Body of pancreas (tissue), 4 donors: ENCODE data around the gene CREBL2. TPM values are rescaled to one million over a fixed set of nuclear protein-coding genes. Genes with fewer than 3 reads are reported as not detected.
"Not testable (repeated sequence)": the region's sequence is repeated elsewhere in the genome, so short reads cannot be mapped to it uniquely, and the experiment has no call there.

ENCODE experiments used
- ATAC-seq: fragments of 150-250 bp; one replicate; pipeline ENCODE4 v1.9.1; 2016
- DNase-seq, 4 donors: peaks; one replicate each; pipeline ENCODE4 v3.0.0-alpha.2; 2019
- H3K27ac ChIP-seq, 4 donors: fragments of 200-600 bp; sonication (generic); 1 replicate in 3 of 4; 2 replicates in 1 of 4; pipeline versions ENCODE4 v1.5.1 to v1.6.1; 2016 to 2019; ENCODE audit warnings: mild to moderate bottlenecking in 1 of 4, mixed read lengths in 1 of 4, moderate library complexity in 1 of 4
- H3K27me3 ChIP-seq, 2 donors: fragments of 200-600 bp; sonication (generic); one replicate each; pipeline ENCODE4 v1.6.0; 2016; ENCODE audit warnings: mild to moderate bottlenecking in 1 of 2
- H3K36me3 ChIP-seq, 2 donors: fragments of 200-600 bp; sonication (generic); replicated peaks in 1 of 2; 2 replicates each; pipeline ENCODE4 v1.5.1; 2016; ENCODE audit warnings: low read depth in 2 of 2; ENCODE audit not compliant: insufficient read depth in 1 of 2
- H3K4me1 ChIP-seq: fragments of 200-600 bp; sonication (generic); one replicate; pipeline ENCODE4 v1.6.0; 2016
- H3K4me3 ChIP-seq, 2 donors: fragments of 200-600 bp; sonication (generic); 1 replicate in 1 of 2; 2 replicates in 1 of 2; pipeline ENCODE4 v1.5.1; 2016 to 2019
- H3K9me3 ChIP-seq, 3 donors: fragments of 200-600 bp; sonication (generic); 1 replicate in 2 of 3; 2 replicates in 1 of 3; pipeline ENCODE4 v1.5.1; 2016
- POLR2A ChIP-seq, 3 donors: fragments of 450-650 bp; IDR thresholded peaks; one replicate each; pipeline ENCODE4 v1.6.1; 2016; ENCODE audit warnings: antibody characterized with exemption in 3 of 3, mild to moderate bottlenecking in 2 of 3
- WGBS, 2 donors: methylation state at CpG; one replicate each; pipeline ENCODE4 v1.1.5; 2017; 5-methylcytosine and 5-hydroxymethylcytosine counted together
- intact Hi-C: fragments of 100-400 bp; cut with DNase I; formaldehyde crosslinking; loops from one replicate; pipeline ENCODE4 v1.15.1; 2023
- total RNA-seq, 2 donors: library from RNA; depleted of rRNA; stranded (reverse); fragments of >200 nt; gene quantifications; one replicate each; pipeline ENCODE4 v1.1.0, GENCODE V29; 2016
- TF ChIP-seq, protein P1 (sequence below), 7 experiments: fragments of 450-650 bp in 4 of 7; fragments of 200-600 bp in 3 of 7; sonication (generic) in 3 of 7; IDR thresholded peaks; one replicate each; pipeline ENCODE4 v1.5.1; 2016 to 2019; ENCODE audit warnings: antibody characterized with exemption in 7 of 7

Gene CREBL2
- total RNA-seq, 2 donors from 2014 or later = 13.8 to 31.4 TPM

GRCh38 chr12:12587878-12588277 lies 23.8 kb upstream of the CREBL2 start:
- no peaks in the 10 kb centered on the region for H3K36me3 ChIP-seq
- ATAC-seq (no peak), DNase-seq (no peak)
- no peaks in the 10 kb centered on the region for H3K27me3 ChIP-seq
- no peaks in the 10 kb centered on the region for H3K9me3 ChIP-seq
- peak overlapping the region in 1 of 4 donors; percentile 42 for H3K27ac ChIP-seq
- no peak for TF ChIP-seq POLR2A (IDR thresholded peaks at IDR 0.05)
- TF ChIP-seq, protein P1, sequence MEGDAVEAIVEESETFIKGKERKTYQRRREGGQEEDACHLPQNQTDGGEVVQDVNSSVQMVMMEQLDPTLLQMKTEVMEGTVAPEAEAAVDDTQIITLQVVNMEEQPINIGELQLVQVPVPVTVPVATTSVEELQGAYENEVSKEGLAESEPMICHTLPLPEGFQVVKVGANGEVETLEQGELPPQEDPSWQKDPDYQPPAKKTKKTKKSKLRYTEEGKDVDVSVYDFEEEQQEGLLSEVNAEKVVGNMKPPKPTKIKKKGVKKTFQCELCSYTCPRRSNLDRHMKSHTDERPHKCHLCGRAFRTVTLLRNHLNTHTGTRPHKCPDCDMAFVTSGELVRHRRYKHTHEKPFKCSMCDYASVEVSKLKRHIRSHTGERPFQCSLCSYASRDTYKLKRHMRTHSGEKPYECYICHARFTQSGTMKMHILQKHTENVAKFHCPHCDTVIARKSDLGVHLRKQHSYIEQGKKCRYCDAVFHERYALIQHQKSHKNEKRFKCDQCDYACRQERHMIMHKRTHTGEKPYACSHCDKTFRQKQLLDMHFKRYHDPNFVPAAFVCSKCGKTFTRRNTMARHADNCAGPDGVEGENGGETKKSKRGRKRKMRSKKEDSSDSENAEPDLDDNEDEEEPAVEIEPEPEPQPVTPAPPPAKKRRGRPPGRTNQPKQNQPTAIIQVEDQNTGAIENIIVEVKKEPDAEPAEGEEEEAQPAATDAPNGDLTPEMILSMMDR (IDR thresholded peaks at IDR 0.05) = no peak
- intact Hi-C loops = no loop called here
- peaks cover 5% of the 10 kb centered on the region for H3K4me1 ChIP-seq
- 90 to 95% methylated on average over 1 of the region's 1 CpG for WGBS, 2 donors
- H3K4me3 ChIP-seq = no peak overlapping the region

DNA sequence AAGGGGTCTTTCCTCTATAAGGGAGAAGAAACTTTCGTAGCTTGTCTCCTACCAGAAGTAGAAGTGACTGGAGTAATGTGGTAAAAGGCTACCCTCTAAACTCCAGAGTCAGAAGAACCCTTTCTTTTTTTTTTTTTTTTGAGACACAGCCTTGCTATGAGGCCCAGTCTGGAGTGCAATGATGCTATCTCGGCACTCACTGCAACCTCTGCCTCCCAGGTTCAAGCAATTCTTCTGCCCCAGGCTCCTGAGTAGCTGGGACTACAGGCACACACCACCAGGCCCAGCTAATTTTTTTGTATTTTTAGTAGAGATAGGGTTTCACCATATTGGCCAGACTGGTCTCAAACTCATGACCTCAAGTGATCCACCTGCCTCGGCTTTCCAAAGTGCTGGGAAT lies 23.2 kb upstream of the CREBL2 start:
- intact Hi-C loops = not testable (repeated sequence)

GRCh38 chr12:12590961-12591360 lies 20.7 kb upstream of the CREBL2 start:
- Histone ChIP-seq H3K4me3 (no peak overlapping the region), H3K27ac (no peak overlapping the region), H3K36me3 (no peaks in the 10 kb centered on the region), H3K27me3 (no peaks in the 10 kb centered on the region), H3K4me1 (no peaks in the 10 kb centered on the region), H3K9me3 (no peaks in the 10 kb centered on the region)
- TF ChIP-seq POLR2A (IDR thresholded peaks at IDR 0.05) = no peak
- TF ChIP-seq, protein P1 (IDR thresholded peaks at IDR 0.05) = no peak
- ATAC-seq = no peak
- intact Hi-C loops = no loop called here
- DNase-seq = no peak
- 90 to 91% methylated on average over 6 of the region's 6 CpGs for WGBS, 2 donors

More for the DNA sequence above, 23.2 kb upstream of the CREBL2 start:
- H3K4me3 ChIP-seq, DNase-seq, ATAC-seq, H3K4me1 ChIP-seq, H3K27ac ChIP-seq, H3K27me3 ChIP-seq, H3K9me3 ChIP-seq, H3K36me3 ChIP-seq: not testable (repeated sequence)
- WGBS, 2 donors = 71 to 93% methylated on average over 3 of the region's 3 CpGs

DNA sequence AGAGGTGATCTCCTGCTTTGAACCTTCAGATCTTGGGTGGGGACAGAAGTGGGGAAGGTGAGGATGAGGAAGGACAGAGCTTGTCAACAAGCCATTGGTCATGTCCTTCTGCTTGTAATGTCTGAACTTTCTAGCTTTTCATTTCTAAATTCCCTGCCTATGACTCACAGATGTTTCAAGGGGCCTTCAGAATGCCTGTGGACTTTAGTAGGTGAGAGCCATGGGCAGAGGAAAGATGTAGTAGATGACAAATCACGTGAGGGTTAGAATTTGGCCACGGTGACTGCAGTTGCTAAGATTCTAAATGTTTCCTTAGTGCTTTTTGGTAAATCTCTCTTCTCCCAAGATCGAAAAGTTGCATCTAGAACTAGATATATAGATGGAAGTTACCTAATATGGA lies 18.7 kb upstream of the CREBL2 start:
- no peaks in the 10 kb centered on the region for H3K9me3 ChIP-seq
- TF ChIP-seq, protein P1 (IDR thresholded peaks at IDR 0.05) = no peak
- no peak for TF ChIP-seq POLR2A (IDR thresholded peaks at IDR 0.05)
- H3K36me3 ChIP-seq = no peaks in the 10 kb centered on the region
- DNase-seq = no peak
- H3K4me1 ChIP-seq = no peaks in the 10 kb centered on the region
- no peak overlapping the region for H3K27ac ChIP-seq
- no peak for ATAC-seq
- no peaks in the 10 kb centered on the region for H3K27me3 ChIP-seq
- no peak overlapping the region for H3K4me3 ChIP-seq
- intact Hi-C loops = no loop called here
- whole genome bisulfite sequencing, 2 donors = 78 to 89% methylated on average over 3 of the region's 3 CpGs

DNA sequence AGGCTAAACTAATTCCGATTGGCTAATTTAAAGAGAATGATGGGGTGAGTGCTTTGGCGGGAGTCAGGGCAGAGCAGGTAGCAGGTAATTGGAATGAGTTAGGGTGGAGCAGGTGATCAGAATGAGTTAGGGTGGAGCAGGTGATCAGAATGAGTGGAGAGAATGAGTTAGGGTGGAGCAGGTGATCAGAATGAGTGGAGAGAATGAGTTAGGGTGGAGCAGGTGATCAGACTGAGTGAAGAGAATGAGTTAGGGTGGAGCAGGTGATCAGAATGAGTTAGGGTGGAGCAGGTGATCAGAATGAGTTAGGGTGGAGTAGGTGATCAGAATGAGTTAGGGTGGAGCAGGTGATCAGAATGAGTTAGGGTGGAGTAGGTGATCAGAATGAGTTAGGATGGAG lies 15.7 kb upstream of the CREBL2 start:
- ATAC-seq, H3K4me1 ChIP-seq, DNase-seq, H3K36me3 ChIP-seq, H3K27me3 ChIP-seq, H3K4me3 ChIP-seq, H3K9me3 ChIP-seq, H3K27ac ChIP-seq, intact Hi-C loops: not testable (repeated sequence)
- WGBS, 2 donors = 85 to 90% methylated on average over 2 of the region's 2 CpGs

- ATAC-seq, intact Hi-C loops: not testable (repeated sequence)
Observed at GRCh38 chr12:12596598-12596997, 15.1 kb upstream of the CREBL2 start.

More at GRCh38 chr12:12596598-12596997, 15.1 kb upstream of the CREBL2 start:
- not testable (repeated sequence) for H3K4me3 ChIP-seq, H3K9me3 ChIP-seq, H3K4me1 ChIP-seq, H3K27me3 ChIP-seq, H3K27ac ChIP-seq, DNase-seq, H3K36me3 ChIP-seq
- WGBS, 2 donors = 80 to 85% methylated on average over 3 of the region's 3 CpGs
